Neural cell (in vitro differentiated cells): ENCODE results near the gene DHX34. TPM values are rescaled to one million over a fixed set of nuclear protein-coding genes. Genes with fewer than 3 reads are reported as not detected.
A peak's percentile ranks its signal among the peaks of the same experiment; 100 is the strongest.

ENCODE experiments used
- H2AFZ ChIP-seq: fragments of 200-600, 300-800 bp; sonication (generic), shearing (Covaris generic); 2 replicates; pipeline ENCODE4 v1.6.0; 2014; ENCODE audit warnings: low read depth, mild to moderate bottlenecking, antibody characterized with exemption, low read length, moderate library complexity
- H3F3A ChIP-seq: fragments of 200-600 bp; shearing (Covaris generic); 2 replicates; pipeline ENCODE4 v1.6.1; 2016; ENCODE audit warnings: mild to moderate bottlenecking, moderate library complexity, mixed read lengths, antibody characterized with exemption, low read length; ENCODE audit not compliant: insufficient read depth, poor library complexity, severe bottlenecking
- H3K27ac ChIP-seq: fragments of 200-600, 300-800 bp; sonication (generic), shearing (Covaris generic); 2 replicates; pipeline ENCODE4 v1.5.1; 2014; ENCODE audit warnings: mild to moderate bottlenecking, low read length, moderate library complexity
- H3K27me3 ChIP-seq: fragments of 300-800, 200-600 bp; sonication (generic), shearing (Covaris generic); 2 replicates; pipeline ENCODE4 v1.6.0; 2014; ENCODE audit warnings: mild to moderate bottlenecking, low read depth, low read length, moderate library complexity; ENCODE audit not compliant: insufficient read depth
- H3K36me3 ChIP-seq: fragments of 300-800, 200-600 bp; sonication (generic), shearing (Covaris generic); 2 replicates; pipeline ENCODE4 v1.5.1; 2014; ENCODE audit warnings: mild to moderate bottlenecking, antibody characterized with exemption, low read length, moderate library complexity; ENCODE audit not compliant: insufficient read depth
- H3K4me2 ChIP-seq: fragments of 300-800, 200-600 bp; sonication (generic), shearing (Covaris generic); 2 replicates; pipeline ENCODE4 v1.6.0; 2014; ENCODE audit warnings: mild to moderate bottlenecking, low read length
- H3K4me3 ChIP-seq: fragments of 300-800, 200-600 bp; sonication (generic), shearing (Covaris generic); 2 replicates; pipeline ENCODE4 v1.5.1; 2014; ENCODE audit warnings: mild to moderate bottlenecking, low read length, moderate library complexity
- H3K79me2 ChIP-seq: fragments of 200-600 bp; shearing (Covaris generic); replicated peaks from 2 replicates; pipeline ENCODE4 v1.6.0; 2014; ENCODE audit warnings: mild to moderate bottlenecking, low read length, moderate library complexity; ENCODE audit not compliant: insufficient read depth
- H3K9ac ChIP-seq: fragments of 300-800, 200-600 bp; sonication (generic), shearing (Covaris generic); 2 replicates; pipeline ENCODE4 v1.6.1; 2016; ENCODE audit warnings: mild to moderate bottlenecking, low read length, mixed read lengths
- H3K9me2 ChIP-seq: fragments of 200-600 bp; shearing (Covaris generic); 2 replicates; pipeline ENCODE4 v1.6.1; 2016; ENCODE audit warnings: mild to moderate bottlenecking, low read length, mixed read lengths; ENCODE audit not compliant: insufficient read depth
- H3K9me3 ChIP-seq: fragments of 200-600, 300-800 bp; sonication (generic), shearing (Covaris generic); 2 replicates; pipeline ENCODE4 v1.6.1; 2016; ENCODE audit warnings: mild to moderate bottlenecking, mixed run types, low read length, moderate library complexity, mixed read lengths
- H4K20me1 ChIP-seq: fragments of 200-600 bp; shearing (Covaris generic); 2 replicates; pipeline ENCODE4 v1.6.1; 2016; ENCODE audit warnings: mild to moderate bottlenecking, mixed run types; ENCODE audit not compliant: insufficient read depth
- EP300 ChIP-seq: fragments of 450-650 bp; conservative IDR thresholded peaks from 2 replicates; pipeline ENCODE4 v1.6.1; 2014; ENCODE audit warnings: antibody characterized with exemption, mild to moderate bottlenecking, moderate library complexity; ENCODE audit not compliant: poor library complexity, severe bottlenecking
- EZH2 ChIP-seq: fragments of 200-600, 300-800 bp; shearing (Covaris generic), sonication (generic); IDR thresholded peaks from 2 replicates; pipeline ENCODE4 v1.6.1; 2014; ENCODE audit warnings: antibody characterized with exemption, low read length, borderline replicate concordance, mild to moderate bottlenecking; ENCODE audit not compliant: insufficient read depth, poor library complexity, severe bottlenecking
- MXI1 ChIP-seq: fragments of 450-650 bp; conservative IDR thresholded peaks from 2 replicates; pipeline ENCODE4 v1.6.1; 2014; ENCODE audit warnings: antibody characterized with exemption, mild to moderate bottlenecking; ENCODE audit not compliant: poor library complexity, severe bottlenecking
- POLR2AphosphoS5 ChIP-seq: IDR thresholded peaks from 2 replicates; pipeline ENCODE4 v1.6.1; 2012
- RAD21 ChIP-seq: fragments of 450-650 bp; conservative IDR thresholded peaks from 2 replicates; pipeline ENCODE4 v1.6.1; 2014; ENCODE audit warnings: antibody characterized with exemption, mild to moderate bottlenecking, moderate library complexity
- SMC3 ChIP-seq: fragments of 450-650 bp; conservative IDR thresholded peaks from 2 replicates; pipeline ENCODE4 v1.6.1; 2014; ENCODE audit warnings: antibody characterized with exemption, mild to moderate bottlenecking, moderate library complexity; ENCODE audit not compliant: poor library complexity
- TAF1 ChIP-seq: IDR thresholded peaks from 2 replicates; pipeline ENCODE4 v1.6.1; 2012; ENCODE audit warnings: low read depth
- polyA plus RNA-seq: library from polyadenylated mRNA; depleted of rRNA; stranded (reverse); fragments of >200 nt; gene quantifications from 2 replicates; pipeline ENCODE4 v1.2.3, GENCODE V29; 2014
- TF ChIP-seq, protein P1 (sequence below): IDR thresholded peaks from 2 replicates; pipeline ENCODE4 v1.6.1; 2012; ENCODE audit warnings: borderline replicate concordance
- TF ChIP-seq, protein P2 (sequence below): fragments of 450-650 bp; IDR thresholded peaks from 2 replicates; pipeline ENCODE4 v1.5.1; 2014; ENCODE audit warnings: antibody characterized with exemption, mild to moderate bottlenecking, moderate library complexity; ENCODE audit not compliant: poor library complexity, severe bottlenecking

The DHX34 gene
- polyA plus RNA-seq, 1 donor from 2014 or later: 11.7 TPM

DNA sequence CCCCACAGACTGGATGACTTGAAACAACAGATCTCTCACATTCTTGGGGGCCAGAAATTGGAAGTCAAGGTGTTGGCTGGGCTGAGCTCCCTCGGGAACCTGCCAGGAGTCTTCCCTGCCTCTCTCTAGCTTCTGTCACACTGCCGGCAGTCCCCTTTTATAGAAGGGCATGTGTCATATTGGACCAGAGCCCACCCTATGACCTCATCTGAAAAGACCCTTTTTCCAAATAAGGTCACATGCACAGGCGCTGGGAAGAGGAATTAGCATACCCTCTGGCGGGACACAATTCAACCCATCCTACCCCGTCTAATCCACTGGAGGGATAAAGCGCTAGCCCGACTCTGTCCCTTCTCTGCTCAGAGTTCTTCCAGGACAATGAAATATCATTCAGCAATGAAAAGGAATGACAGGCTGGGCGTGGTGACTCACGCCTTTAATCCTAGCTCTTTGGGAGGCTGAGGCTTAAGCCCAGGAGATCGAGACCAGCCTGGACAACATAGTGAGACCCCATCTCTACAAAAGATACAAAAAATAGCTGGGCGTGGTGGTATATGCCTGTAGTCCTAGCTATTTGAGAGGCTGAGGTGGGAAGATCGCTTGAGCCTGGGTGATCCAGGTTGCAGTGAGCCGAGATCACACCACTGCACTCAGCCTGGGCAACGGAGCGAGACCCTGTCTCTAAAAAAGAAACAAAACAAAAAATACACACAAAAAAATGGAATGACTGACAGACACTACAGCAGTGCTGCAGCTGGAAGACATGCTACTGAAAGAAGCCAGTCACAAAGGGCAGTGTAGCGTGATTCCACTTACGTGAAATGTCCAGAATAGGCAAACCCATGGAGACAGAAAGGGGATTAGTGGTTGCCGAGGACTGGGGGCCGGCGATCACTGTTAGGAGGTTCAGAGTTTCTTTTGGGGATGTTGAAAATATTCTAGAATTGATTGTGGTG lies 41.7 kb downstream of the DHX34 start:
- no peaks in the 10 kb centered on the region for H4K20me1 ChIP-seq
- H3K4me2 ChIP-seq: no peak overlapping the region
- H3F3A ChIP-seq: no peaks in the 10 kb centered on the region
- H3K4me3 ChIP-seq: no peak overlapping the region
- H3K79me2 ChIP-seq: no peaks in the 10 kb centered on the region
- no peak overlapping the region for H3K27ac ChIP-seq
- no peaks in the 10 kb centered on the region for H3K9me3 ChIP-seq
- H3K36me3 ChIP-seq: no peaks in the 10 kb centered on the region
- H3K9me2 ChIP-seq: no peaks in the 10 kb centered on the region
- no peak overlapping the region for H3K9ac ChIP-seq
- H2AFZ ChIP-seq: no peak overlapping the region
- H3K27me3 ChIP-seq: no peaks in the 10 kb centered on the region
- TF ChIP-seq SMC3 (no peak), EZH2 (no peak), POLR2AphosphoS5 (no peak), MXI1 (no peak), TAF1 (no peak), EP300 (no peak), RAD21 (no peak)
- TF ChIP-seq, protein P1, sequence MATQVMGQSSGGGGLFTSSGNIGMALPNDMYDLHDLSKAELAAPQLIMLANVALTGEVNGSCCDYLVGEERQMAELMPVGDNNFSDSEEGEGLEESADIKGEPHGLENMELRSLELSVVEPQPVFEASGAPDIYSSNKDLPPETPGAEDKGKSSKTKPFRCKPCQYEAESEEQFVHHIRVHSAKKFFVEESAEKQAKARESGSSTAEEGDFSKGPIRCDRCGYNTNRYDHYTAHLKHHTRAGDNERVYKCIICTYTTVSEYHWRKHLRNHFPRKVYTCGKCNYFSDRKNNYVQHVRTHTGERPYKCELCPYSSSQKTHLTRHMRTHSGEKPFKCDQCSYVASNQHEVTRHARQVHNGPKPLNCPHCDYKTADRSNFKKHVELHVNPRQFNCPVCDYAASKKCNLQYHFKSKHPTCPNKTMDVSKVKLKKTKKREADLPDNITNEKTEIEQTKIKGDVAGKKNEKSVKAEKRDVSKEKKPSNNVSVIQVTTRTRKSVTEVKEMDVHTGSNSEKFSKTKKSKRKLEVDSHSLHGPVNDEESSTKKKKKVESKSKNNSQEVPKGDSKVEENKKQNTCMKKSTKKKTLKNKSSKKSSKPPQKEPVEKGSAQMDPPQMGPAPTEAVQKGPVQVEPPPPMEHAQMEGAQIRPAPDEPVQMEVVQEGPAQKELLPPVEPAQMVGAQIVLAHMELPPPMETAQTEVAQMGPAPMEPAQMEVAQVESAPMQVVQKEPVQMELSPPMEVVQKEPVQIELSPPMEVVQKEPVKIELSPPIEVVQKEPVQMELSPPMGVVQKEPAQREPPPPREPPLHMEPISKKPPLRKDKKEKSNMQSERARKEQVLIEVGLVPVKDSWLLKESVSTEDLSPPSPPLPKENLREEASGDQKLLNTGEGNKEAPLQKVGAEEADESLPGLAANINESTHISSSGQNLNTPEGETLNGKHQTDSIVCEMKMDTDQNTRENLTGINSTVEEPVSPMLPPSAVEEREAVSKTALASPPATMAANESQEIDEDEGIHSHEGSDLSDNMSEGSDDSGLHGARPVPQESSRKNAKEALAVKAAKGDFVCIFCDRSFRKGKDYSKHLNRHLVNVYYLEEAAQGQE: no peak
- TF ChIP-seq, protein P2, sequence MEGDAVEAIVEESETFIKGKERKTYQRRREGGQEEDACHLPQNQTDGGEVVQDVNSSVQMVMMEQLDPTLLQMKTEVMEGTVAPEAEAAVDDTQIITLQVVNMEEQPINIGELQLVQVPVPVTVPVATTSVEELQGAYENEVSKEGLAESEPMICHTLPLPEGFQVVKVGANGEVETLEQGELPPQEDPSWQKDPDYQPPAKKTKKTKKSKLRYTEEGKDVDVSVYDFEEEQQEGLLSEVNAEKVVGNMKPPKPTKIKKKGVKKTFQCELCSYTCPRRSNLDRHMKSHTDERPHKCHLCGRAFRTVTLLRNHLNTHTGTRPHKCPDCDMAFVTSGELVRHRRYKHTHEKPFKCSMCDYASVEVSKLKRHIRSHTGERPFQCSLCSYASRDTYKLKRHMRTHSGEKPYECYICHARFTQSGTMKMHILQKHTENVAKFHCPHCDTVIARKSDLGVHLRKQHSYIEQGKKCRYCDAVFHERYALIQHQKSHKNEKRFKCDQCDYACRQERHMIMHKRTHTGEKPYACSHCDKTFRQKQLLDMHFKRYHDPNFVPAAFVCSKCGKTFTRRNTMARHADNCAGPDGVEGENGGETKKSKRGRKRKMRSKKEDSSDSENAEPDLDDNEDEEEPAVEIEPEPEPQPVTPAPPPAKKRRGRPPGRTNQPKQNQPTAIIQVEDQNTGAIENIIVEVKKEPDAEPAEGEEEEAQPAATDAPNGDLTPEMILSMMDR: no peak

DNA sequence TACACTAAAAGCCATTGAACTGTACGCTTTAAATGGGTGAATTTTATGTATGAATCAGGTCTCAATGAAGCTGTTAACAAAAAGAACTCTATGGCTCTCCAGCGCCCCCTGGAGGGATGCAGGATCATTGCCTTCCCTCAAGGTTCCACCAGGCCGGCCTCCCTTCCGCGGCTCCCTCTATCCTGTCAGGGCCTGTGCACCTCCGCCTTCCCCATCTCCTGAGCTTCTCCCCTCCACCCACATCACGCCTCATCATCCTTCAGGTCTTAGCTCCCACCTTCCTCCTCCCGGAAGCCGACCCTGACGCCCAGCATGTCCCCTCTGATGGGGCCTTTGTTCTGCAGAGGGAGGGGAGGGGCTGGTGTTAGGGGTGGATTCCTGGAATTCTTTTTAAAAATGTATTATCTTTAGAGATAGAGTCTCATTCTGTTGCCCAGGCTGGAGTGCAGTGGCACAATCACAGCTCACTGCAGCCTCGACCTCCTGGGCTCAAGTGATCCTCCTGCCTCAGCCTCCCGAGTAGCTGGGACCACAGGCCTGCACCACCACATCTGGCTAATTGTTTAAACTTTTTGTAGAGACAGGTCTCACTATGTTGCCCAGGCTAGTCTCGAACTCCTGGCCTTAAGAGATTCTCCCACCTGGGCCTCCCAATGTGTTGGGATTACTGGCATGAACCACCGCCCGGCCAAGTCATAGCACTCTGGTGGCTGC lies 42.6 kb downstream of the DHX34 start:
- Histone ChIP-seq H3F3A (no peaks in the 10 kb centered on the region), H3K36me3 (no peaks in the 10 kb centered on the region), H3K9ac (no peak overlapping the region), H3K4me2 (no peak overlapping the region), H2AFZ (no peak overlapping the region), H4K20me1 (no peaks in the 10 kb centered on the region), H3K79me2 (no peaks in the 10 kb centered on the region), H3K9me3 (no peaks in the 10 kb centered on the region), H3K27ac (no peak overlapping the region), H3K4me3 (no peak overlapping the region), H3K27me3 (no peaks in the 10 kb centered on the region), H3K9me2 (no peaks in the 10 kb centered on the region)
- TF ChIP-seq TAF1: no peak
- no peak for TF ChIP-seq MXI1
- TF ChIP-seq, protein P1: no peak
- no peak for TF ChIP-seq POLR2AphosphoS5
- TF ChIP-seq, protein P2: peak; percentile 62
- peak; percentile 23 for TF ChIP-seq RAD21
- TF ChIP-seq EZH2: no peak
- peak; percentile 31 for TF ChIP-seq SMC3
- no peak for TF ChIP-seq EP300
